ENCODE data around the gene CARD14. TPM values are rescaled to one million over a fixed set of nuclear protein-coding genes. Genes with fewer than 3 reads are reported as not detected.
"Not testable (repeated sequence)": the region's sequence is repeated elsewhere in the genome, so short reads cannot be mapped to it uniquely, and the experiment has no call there.

The CARD14 gene
- total and polyA plus RNA-seq, 12 donors: 0.30 to 3.4 (median 1.1) TPM

GRCh38 chr17:80257716-80258213 is 87.9 kb downstream of the CARD14 start:
- H3K4me1 ChIP-seq (replicated peaks in 1 of 2): peaks cover 27 to 43% of the 10 kb centered on the region in 2 donors
- TF ChIP-seq POLR2A (IDR thresholded peaks at IDR 0.05) (no peak), CTCF (IDR thresholded peaks at IDR 0.05) (no peak)
- 78 to 85% (median 81%) methylated on average over 14 of the region's 14 CpGs for WGBS, 4 donors
- no peaks in the 10 kb centered on the region for H3K9me3 ChIP-seq (replicated peaks in 1 of 3)
- intact Hi-C loops (cut with DNase I): no loop called here
- H3K4me3 ChIP-seq: no peak overlapping the region
- H3K36me3 ChIP-seq (replicated peaks in 1 of 2): peaks cover 0 to 1% of the 10 kb centered on the region in 2 donors
- peak overlapping the region in 1 of 5 donors; percentile 47 for H3K27ac ChIP-seq
- DNase-seq: no peak
- no peaks in the 10 kb centered on the region for H3K27me3 ChIP-seq

GRCh38 chr17:80258296-80258695 is 88.5 kb downstream of the CARD14 start:
- Histone ChIP-seq H3K4me1 (replicated peaks in 1 of 2) (peaks cover 33 to 43% of the 10 kb centered on the region in 2 donors), H3K27ac (peak overlapping the region in 2 of 5 donors; percentile 47 to 96)
- H3K9me3 ChIP-seq (replicated peaks in 1 of 3); H3K27me3 ChIP-seq; DNase-seq; H3K36me3 ChIP-seq (replicated peaks in 1 of 2); H3K4me3 ChIP-seq; intact Hi-C loops (cut with DNase I): not testable (repeated sequence)
- WGBS, 4 donors: 91 to 100% (median 94%) methylated on average over 2 of the region's 2 CpGs

Small RNAs within 50 kb of the gene (small RNA-seq; reads per million reads assigned to genes)
- gene AC087741.2: 0 reads per million in 2 donors

Other genes with a start within 250 kb of the CARD14 start
- 10 to 100 TPM; 22.5 to 62.5 (median 39.7) TPM for gene TBC1D16, start 134.2 kb upstream of the CARD14 start, total RNA-seq
- 10 to 100 TPM in 1 of 3 donors, 1 to 10 TPM in 2; 4.2 to 12.9 (median 6.0) TPM for gene TBC1D16, start 134.2 kb upstream of the CARD14 start, polyA plus RNA-seq
- gene CCDC40, start 133.4 kb upstream of the CARD14 start, total RNA-seq: 10 to 100 TPM in 3 of 9 donors, 1 to 10 TPM in 6; 2.7 to 15.7 (median 6.0) TPM
- gene CCDC40, start 133.4 kb upstream of the CARD14 start, polyA plus RNA-seq: 10 to 100 TPM in 1 of 3 donors, 1 to 10 TPM in 2; 2.1 to 11.6 (median 3.7) TPM
- gene GAA, start 68.4 kb upstream of the CARD14 start, total RNA-seq: 100 to 1,000 TPM in 5 of 9 donors, 10 to 100 TPM in 4; 21.2 to 170 (median 125) TPM
- 10 to 100 TPM in 2 of 3 donors, 1 to 10 TPM in 1; 5.6 to 96.5 (median 52.3) TPM for gene GAA, start 68.4 kb upstream of the CARD14 start, polyA plus RNA-seq
- gene EIF4A3, start 22.9 kb upstream of the CARD14 start, total RNA-seq: 100 to 1,000 TPM in 3 of 9 donors, 10 to 100 TPM in 6; 31.0 to 161 (median 91.3) TPM
- gene EIF4A3, start 22.9 kb upstream of the CARD14 start, polyA plus RNA-seq: 100 to 1,000 TPM in 1 of 3 donors, 10 to 100 TPM in 2; 31.2 to 146 (median 35.5) TPM
- 100 to 1,000 TPM in 4 of 9 donors, 10 to 100 TPM in 5; 46.8 to 194 (median 71.3) TPM for gene SGSH, start 50.3 kb downstream of the CARD14 start, total RNA-seq
- 100 to 1,000 TPM in 2 of 3 donors, 10 to 100 TPM in 1; 33.3 to 167 (median 136) TPM for gene SGSH, start 50.3 kb downstream of the CARD14 start, polyA plus RNA-seq
- 100 to 1,000 TPM in 1 of 9 donors, 10 to 100 TPM in 8; 27.0 to 101 (median 48.7) TPM for gene SLC26A11, start 50.4 kb downstream of the CARD14 start, total RNA-seq
- 10 to 100 TPM; 14.0 to 78.3 (median 58.2) TPM for gene SLC26A11, start 50.4 kb downstream of the CARD14 start, polyA plus RNA-seq
- gene RNF213, start 90.8 kb downstream of the CARD14 start, total RNA-seq: 100 to 1,000 TPM in 7 of 9 donors, 10 to 100 TPM in 2; 52.0 to 182 (median 134) TPM
- gene RNF213, start 90.8 kb downstream of the CARD14 start, polyA plus RNA-seq: 100 to 1,000 TPM in 1 of 3 donors, 10 to 100 TPM in 2; 51.1 to 123 (median 78.2) TPM
- 10 to 100 TPM in 8 of 9 donors, 1 to 10 TPM in 1; 7.1 to 26.0 (median 18.0) TPM for gene ENDOV, start 245.1 kb downstream of the CARD14 start, total RNA-seq
- 10 to 100 TPM in 2 of 3 donors, 1 to 10 TPM in 1; 9.5 to 31.9 (median 24.5) TPM for gene ENDOV, start 245.1 kb downstream of the CARD14 start, polyA plus RNA-seq